ENCODE data around the gene GCSAM.

GCSAM gene, protein sequence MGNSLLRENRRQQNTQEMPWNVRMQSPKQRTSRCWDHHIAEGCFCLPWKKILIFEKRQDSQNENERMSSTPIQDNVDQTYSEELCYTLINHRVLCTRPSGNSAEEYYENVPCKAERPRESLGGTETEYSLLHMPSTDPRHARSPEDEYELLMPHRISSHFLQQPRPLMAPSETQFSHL

DNA sequence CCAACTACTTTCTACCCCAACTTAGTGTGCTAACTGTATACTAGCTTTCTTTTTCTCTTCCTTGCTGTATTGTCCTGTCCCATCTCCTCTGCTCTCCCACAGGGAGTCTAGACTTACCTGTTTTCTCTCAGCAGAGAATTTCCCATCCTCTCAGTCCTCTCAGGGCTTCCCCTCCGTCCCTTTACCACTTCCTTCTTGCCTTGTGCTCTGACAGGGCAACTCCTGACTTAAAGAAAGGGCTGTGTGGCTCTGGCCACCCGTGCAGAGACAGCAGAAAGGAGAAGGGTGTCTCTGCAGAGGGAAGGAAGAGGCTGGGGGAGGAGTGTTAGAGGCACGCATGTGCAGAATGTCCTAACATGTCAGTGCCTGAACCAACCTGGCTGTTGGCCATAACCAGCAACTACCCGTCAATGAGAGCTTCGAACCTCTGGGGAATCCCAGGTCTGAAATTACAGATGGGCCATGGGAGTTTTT, at the start of gene GCSAM:
Gene GCSAM (minus strand): TSS at position 274 of the 474 bp plus-strand sequence. CDS start 128 bp downstream, at position 146.
- DNase-seq: peak in 27 of 56 donors; percentile 2 to 53 (median 13)

DNA sequence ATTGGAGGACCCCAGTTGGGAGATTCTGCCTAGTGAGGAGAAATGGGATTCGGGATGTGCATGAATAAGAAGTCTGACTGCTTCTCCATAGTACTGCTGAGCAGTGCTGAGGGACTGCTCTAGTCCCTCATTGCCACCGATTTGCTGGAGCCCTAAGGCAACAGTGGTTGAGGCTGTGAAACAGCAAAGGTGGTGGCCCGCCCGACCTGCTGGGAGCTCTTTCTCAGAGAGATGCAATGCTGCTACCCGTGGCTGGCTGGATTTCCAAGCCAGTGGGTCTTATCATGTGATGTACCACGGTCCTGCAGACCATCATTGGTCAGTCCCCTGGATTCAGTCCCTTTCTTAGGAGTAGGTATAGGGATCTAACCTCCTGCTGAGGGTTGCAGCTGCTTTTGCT, 42.6 kb upstream of the GCSAM start:
- no peak for DNase-seq

DNA sequence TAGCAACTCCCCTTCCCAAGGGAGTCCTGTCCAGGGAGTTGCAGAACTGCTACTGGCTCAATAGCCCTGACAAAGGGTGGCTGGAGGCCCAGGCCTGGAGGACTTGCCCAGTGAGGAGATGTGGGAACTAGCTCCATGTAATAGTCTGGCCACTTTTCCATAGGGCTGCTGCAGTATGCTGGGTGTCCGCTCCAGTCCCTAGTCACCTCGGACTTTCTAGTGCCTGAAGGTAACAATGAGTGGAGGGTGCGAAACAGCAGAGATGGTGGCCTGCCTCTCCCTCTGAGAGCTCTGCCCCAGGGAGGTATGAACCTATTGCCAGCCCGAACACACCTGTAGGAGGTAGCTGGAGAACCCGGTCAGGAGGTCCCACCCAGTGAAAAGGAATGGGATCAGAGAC, 42.0 kb upstream of the GCSAM start:
- no peak for DNase-seq

DNA sequence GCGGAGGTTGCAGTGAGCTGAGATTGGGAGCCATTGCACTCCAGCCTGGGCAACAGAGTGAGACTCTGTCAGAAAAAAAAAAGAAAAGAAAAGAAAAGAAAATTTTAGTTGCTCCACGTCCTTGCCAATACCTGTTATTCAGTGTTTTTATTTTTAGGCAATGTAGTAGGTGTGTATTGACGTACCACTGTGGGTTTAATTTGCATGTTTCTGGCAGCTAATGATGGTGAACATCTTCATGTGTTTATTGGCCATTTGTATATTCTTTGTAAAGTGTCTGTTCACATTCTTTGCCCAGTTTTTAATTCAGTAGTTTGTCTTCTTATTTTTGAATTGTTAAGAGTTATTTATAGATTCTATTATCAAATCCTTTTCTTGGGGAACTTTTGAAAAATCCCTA, 38.1 kb upstream of the GCSAM start:
- no peak for DNase-seq

DNA sequence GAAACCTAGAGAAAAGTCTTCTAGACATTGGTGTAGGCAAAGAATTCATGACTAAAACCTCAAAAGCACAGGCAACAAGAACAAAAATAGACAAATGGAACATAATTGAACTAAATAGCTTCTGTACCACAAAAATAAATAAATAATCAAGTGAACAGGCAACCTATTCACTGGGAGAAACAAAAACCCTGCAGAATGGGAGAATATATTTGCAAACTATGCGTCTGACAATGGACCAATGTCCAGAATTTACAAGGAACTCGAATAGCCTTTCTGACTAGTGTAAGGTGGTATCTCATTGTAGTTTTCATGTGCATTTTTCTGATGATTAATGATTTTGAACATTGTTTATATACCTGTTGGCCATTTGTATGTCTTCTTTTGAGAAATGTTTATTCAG, 37.0 kb upstream of the GCSAM start:
- DNase-seq: no peak

DNA sequence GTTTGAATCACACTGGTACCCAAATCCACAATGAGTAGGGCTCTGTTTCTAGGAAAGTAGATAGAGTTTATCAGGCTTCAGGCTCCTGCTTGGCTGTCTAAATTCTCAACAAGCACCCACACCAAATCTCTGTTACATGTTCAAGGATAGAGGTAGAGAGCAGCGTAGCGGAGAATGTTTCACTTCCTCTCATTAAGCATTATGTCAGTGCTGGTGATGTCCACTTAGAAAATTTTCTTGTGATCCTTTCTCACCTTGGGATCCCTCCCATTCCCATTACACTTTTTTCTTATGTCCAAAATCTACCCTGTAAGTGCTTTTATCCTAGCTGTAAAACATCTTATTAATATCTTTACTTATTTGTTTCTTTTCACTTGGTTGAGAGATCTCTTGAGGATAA, 34.7 kb upstream of the GCSAM start:
- no peak for DNase-seq

DNA sequence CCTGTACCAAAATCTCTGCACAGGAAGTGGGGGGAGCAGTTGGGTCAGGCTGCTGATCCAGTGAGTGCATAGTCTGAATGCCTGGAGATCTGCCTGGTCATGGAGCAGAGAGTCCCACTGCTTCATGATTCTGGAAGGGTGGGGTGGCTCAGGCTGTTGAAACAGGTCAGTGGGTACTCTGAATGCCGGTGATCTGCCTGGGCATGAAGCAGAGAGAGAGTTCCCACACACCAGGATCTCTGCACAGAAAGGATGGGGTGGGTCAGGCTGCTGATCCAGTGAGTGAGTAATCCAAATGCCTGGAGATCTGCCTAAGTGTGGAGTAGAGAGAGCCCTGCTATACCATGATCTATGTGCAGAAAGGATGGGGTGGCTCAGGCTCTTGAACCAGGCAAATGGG, 16.1 kb upstream of the GCSAM start:
- no peak for DNase-seq

DNA sequence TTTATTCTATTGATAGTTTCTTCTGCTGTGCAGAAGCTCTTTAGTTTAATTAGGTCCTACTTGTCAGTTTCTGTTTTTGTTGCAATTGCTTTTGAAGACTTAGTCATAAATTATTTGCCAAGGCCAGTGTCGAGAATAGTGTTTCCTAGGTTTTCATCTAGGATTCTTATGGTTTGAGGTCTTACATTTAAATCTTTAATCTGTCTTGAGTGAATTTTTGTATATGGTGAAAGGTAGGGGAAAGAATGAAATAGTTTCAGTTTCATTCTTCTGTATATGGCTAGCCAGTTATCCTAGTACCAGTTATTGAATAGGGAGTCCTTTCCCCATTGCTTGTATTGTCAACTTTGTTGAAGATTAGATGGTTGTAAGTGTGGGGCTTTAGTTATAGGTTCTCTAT, 10.6 kb upstream of the GCSAM start:
- no peak for DNase-seq

DNA sequence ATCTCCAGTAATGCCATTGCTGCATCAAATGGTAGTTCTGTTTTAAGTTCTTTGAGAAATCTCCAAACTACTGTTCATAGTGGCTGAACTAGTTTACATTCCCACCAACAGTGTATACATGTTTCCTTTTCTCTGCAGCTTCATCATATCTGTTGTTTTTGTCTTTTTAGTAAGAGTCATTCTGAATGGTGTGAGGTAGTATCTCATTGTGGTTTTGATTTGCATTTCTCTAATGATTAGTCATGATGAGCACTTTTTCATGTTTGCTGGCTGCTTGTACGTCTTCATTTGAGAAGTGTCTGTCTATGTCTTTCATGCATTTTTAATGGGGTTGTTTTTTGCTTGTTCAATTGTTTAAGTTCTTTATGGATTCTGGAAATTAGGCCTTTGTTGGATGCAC, 10.2 kb upstream of the GCSAM start:
- DNase-seq: no peak

DNA sequence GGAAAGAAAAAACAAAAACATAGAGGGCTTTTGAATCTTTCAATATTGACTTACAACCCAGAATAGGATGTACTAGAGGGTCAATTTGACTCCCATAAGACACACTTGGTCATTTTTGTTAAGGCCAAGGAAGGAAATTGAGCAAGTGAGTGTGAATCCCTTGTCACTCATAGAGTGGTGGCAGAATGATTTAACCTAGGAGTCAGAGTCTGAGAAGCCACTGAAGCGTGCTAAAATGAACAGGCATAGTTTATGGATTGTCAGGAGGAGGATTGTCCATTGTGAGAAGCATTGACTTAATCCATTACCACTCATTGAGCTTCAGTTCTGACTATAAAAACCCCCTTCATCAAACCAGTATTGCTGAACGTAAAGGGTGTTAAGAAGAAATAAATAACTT, 8.2 kb upstream of the GCSAM start:
- DNase-seq: no peak

DNA sequence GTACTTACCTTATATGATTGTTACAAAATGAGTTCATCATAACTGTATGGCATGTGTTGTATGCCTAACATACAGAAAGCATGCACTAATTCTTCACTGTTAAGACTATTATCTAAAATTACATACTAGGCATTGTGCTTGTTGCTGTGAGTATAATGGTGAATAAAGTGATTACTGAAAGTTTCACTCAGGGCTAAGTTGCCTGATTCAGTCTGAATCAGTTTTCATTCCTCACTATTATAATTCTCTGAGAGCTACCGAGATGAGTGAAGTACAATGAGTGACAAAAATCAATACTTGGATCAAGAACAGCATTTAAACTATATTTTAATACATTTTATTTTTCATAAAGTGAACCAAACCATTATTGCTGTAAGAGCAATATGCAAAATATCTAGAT, 7.5 kb upstream of the GCSAM start:
- no peak for DNase-seq

DNA sequence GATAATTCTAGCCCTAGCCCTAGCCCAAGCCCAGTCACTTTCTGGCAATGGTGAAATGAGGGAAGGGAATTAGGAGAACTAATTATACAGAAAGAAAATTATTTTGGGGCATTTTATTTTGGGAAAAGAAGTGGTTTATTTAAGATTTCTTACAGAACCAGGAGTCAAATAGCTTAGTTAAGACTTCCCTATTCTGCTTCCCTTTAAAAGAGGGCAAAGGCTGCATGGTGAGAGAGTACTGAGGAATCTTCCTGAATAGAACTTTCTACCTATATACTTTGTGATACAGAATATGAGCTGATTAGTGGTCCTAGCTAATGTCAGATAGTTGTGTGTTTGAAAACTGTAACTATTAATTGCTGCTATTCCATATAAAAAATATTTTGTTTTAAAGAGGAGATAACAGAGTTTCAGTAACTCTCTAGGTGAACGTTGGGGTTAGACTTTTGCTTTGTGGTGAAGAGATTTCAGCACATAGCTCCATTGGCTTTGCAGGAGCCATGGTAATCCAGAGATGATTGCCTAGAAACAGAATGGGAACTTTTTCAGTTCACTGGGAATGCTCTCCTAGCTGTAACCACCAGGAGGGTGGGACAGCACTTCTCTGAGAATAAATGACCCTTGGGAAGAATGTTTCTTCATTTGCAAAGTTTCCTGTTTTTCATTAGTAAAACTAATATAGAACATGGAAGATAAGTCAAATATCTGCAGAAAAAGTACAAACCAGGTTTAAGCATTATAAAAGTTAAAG, 5.3 kb upstream of the GCSAM start:
- no peak for DNase-seq

DNA sequence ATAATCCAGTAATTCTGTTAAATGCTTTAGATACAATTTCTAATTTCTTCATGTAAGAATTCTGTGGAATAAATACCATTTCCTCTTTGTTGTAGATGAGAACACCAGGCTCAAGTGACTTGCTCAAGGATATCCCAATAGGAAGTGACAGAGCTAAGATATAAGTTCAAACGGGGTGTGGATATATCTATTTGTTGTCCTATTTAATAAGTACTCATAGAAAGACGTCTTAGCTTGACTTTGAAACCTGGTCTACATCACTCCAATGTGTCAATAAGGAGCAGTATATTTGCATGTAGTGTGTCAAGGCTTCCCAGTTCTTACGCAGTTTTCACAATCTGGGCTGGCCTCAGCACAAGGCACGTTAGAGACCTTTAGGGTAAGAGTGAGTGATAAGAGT, 4.7 kb upstream of the GCSAM start:
- DNase-seq: no peak

DNA sequence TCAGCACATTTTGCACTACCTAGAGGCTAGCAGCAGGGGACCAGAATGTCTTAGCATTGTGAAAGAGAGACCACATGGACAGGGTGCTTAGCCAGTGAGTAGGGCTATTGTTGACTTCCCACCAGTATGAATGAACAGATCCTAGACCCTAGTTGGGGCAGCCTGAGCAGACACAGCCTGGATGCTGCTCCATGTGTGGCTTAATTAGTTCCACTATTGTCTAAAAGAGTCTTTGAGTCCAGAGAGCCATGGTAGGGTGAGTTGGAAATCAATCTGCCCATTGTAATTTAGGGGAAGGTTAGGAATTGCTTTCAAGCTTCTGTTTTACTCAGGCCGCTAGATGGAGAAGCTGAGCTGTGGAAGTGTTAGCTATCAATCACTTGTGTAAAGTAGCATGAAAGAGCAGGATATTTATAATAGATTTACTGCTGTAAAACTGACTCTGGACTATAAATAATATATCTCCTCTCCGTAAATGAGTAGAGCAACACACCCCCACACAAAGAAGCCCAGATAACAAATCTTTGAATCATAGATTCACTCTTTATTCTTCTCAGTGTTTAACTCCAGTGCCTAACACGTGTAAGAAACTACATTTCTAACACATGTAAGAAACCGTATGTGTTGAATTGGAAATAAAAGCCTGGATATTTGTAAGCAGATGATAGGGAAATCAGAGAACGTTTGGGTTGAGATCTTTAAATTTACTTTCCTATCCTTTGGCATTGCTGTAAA, 4.1 kb upstream of the GCSAM start:
- peak in 35 of 56 donors; percentile 1 to 63 (median 23) for DNase-seq

DNA sequence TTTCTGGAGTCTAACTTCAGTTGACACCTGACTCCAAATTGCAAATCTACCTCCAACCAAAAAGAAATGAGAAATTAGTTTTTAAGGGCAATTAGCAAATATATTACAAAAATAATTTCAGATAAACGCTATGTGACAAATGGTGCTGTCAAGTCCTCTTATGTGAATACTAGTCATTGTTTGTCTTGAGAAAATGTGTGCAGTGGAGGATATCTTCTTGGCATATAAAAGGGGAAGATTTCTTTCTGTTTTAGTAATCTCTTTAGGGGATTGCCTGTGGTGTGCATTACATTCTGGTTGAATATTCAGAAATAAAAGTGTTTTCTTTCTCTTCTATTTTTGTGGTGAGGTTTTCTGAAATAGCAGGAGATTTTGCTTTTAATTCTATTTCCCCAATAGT, 3.0 kb upstream of the GCSAM start:
- no peak for DNase-seq

DNA sequence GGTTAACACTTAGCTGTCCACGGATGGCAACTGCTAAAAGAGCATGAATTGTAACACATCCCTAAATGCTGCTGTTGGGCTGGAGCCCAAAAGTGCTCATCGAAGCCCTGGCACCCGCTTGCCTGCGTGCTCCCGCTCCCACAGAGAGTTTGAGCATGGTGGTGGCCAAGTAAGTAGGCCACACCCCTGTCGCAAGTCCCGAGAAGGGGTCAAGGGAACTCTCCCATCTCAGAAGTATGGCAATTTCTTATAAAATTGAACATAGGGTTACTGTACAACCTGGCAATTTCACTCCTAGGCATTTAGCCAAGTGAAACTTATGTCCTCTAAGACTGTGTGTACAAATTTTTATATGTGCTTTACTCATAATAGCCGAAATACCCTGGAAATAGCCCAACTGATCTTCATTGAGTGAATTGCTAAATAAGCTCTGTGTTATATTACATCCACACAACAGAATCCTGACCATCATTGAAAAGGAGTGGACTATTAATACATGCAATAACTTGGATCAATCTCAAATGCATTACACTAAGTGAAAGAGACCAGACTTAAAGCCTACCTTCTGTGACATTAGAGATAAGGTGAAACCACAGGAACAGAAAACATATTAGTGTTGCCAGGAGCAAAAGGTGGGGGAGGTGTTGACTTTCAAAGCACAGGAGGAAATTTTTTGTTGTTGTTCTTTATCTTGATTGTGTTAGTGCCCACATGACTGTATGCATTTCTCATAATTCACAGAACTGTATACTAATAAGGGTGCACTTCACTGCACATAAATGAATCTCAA, 1.5 kb upstream of the GCSAM start:
- DNase-seq: no peak

DNA sequence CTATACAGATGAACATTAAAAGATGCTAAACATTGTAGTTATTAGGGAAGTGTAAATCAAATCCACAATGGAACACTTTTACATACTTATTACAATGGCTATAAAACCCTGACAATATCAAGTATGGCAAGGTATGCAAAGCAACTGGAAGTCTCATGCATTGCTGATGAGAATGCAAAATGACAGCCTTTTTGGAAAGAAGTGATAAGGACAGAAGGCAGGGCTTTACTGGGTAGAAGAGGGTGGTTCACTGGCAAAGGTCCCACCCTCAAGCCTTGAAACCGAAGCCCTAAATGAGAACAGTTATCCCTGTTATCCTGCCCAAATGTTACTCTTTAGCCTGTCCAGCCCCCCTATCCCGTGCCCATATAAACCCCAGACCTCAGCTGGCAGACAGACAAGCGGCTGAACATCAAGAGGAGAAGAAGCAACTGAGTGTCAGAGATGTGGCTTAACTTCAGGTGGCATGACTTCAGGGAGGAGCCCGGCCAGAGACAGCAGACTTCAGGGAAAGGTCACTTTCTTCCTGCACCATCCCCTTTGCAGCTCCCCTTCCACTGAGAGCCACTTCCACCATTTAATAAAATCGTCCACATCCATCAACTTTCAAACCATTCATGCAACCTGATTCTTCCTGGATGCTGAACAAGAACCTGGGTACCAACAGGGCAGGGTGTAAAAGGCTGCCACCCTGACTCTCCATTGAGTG, 732 bp upstream of the GCSAM start:
- no peak for DNase-seq

DNA sequence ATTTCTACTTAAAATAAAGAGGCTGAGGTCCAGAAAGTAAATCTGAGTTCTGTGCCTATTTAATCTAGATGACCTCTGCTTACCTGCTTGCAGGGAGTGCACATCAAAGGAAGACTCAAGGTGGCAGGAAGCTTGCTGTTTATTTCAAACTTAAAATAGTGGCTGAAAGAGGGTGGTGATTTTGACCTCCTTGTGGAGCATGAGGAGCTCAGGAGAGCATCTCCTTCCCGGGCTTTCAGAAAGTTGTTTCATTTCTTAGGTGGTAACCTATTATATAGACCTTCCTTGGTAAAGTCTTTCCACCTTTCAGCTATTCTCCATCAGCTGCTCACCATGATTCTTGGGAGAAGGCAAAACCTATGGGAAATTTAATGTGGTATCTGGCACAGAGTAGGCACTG, 494 bp downstream of the GCSAM start:
- no peak for DNase-seq

DNA sequence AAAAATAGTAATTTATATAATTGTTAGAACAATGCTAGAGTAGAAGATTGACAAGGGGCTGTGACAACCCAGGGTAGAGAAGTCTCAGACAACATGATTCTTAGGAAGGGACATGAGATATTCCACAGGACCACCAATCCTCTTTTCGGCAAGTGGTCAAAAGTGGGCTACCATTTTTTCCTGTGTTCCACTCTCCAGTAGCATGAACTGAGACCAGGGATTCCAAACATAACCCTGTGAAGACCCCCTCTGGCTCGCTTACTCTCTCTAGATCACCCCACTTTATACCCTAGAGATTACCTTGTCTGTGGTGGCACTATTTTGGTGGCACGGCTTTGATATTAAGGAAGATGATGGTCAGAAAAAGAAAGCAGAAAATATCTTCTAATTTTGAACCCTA, 960 bp downstream of the GCSAM start:
- no peak for DNase-seq

DNA sequence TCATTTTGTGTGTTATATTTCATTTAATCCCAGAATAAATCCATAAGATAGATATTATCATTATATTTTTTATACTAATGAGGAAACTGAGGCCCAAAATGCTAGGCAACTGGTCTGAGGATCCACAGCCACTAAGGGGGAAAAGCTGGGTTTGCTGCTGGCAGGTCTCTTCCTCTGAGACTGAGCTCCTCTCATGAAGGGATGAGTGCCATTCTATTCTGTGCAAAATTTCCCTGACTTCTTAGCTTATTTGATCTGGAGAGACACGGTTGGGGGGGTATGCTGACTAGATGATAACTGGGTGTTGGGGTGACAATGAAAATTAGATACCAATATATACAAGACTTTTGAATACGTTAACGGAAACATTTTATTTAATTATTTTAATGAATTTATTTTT, 1.9 kb downstream of the GCSAM start:
- no peak for DNase-seq

DNA sequence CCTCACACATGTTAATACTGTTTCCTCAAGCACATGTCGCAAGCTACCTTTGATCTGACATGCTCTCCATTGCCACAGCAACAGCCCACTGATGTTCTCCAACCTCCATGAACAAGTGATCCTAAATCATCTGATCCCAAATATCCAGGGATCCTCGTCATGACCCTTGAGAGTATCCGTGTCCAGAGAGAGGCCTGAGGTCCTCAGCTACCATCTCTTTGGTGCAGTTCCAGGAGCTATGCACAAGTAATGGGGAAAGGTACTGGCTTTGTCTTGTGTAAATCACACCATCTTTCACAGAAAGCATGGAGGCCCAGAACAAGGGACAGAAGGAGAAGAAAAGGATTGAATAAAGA, 2.4 kb downstream of the GCSAM start:
- DNase-seq: no peak
